Upper lobe of right lung (tissue), 1 donor: ENCODE measurements around the gene BPIFA3. TPM values are rescaled to one million over a fixed set of nuclear protein-coding genes. Genes with fewer than 3 reads are reported as not detected.

ENCODE experiments used
- ATAC-seq: fragments of 200-7000 bp; cut with Tn5 transposase; one replicate; pipeline ENCODE4 v1.9.1; 2020; ENCODE audit warnings: mild to moderate bottlenecking, moderate library complexity
- DNase-seq: peaks from one replicate; pipeline ENCODE4 v3.0.0-alpha.2; 2020
- H3K27ac ChIP-seq: fragments of 200-600 bp; one replicate; pipeline ENCODE4 v1.8.0; 2022
- H3K27me3 ChIP-seq: fragments of 200-600 bp; one replicate; pipeline ENCODE4 v1.8.0; 2022; ENCODE audit warnings: mild to moderate bottlenecking
- H3K36me3 ChIP-seq: fragments of 200-600 bp; one replicate; pipeline ENCODE4 v1.8.0; 2022
- H3K4me1 ChIP-seq: fragments of 200-600 bp; one replicate; pipeline ENCODE4 v1.8.0; 2022
- H3K4me3 ChIP-seq: fragments of 200-600 bp; one replicate; pipeline ENCODE4 v1.8.0; 2022; ENCODE audit warnings: mild to moderate bottlenecking
- H3K9me3 ChIP-seq: fragments of 200-600 bp; one replicate; pipeline ENCODE4 v1.8.0; 2022
- CTCF ChIP-seq: fragments of 200-600 bp; IDR thresholded peaks from one replicate; pipeline ENCODE4 v1.8.0; 2022; ENCODE audit warnings: antibody characterized with exemption
- intact Hi-C: fragments of 100-400 bp; cut with DNase I; formaldehyde crosslinking; loops from one replicate; pipeline ENCODE4 v1.11.0; 2022
- total RNA-seq: library from RNA; stranded (reverse); fragmentation: NEBNext Ultra II Directional; extraction: Animal tissue kit (Norgen Biotek cat#: 25700); gene quantifications from one replicate; pipeline ENCODE4 v1.2.1, GENCODE V29; 2021
- donor health status: DM: no; HTN: yes; CAD: no; lungs with severe emphysema.

Gene BPIFA3
- total RNA-seq, 1 donor from 2014 or later, result not detected

GRCh38 chr20:33202451-33202850 lies 14.7 kb upstream of the BPIFA3 start:
- H3K27me3 ChIP-seq, result peaks cover 2% of the 10 kb centered on the region
- no peak for TF ChIP-seq CTCF
- ATAC-seq (no peak), DNase-seq (no peak)
- intact Hi-C loops, result no loop called here
- no peaks in the 10 kb centered on the region for H3K9me3 ChIP-seq
- no peak overlapping the region for H3K27ac ChIP-seq
- no peak overlapping the region for H3K4me3 ChIP-seq
- H3K36me3 ChIP-seq, result no peaks in the 10 kb centered on the region
- no peaks in the 10 kb centered on the region for H3K4me1 ChIP-seq

GRCh38 chr20:33203444-33203843 lies 13.7 kb upstream of the BPIFA3 start:
- no peak overlapping the region for H3K4me3 ChIP-seq
- intact Hi-C loops, result no loop called here
- TF ChIP-seq CTCF, result no peak
- H3K27ac ChIP-seq, result no peak overlapping the region
- H3K9me3 ChIP-seq, result no peaks in the 10 kb centered on the region
- DNase-seq, result no peak
- no peak for ATAC-seq
- H3K36me3 ChIP-seq, result no peaks in the 10 kb centered on the region
- peaks cover 4% of the 10 kb centered on the region for H3K27me3 ChIP-seq
- H3K4me1 ChIP-seq, result no peaks in the 10 kb centered on the region

- H3K4me1 ChIP-seq, result no peaks in the 10 kb centered on the region
- peaks cover 4% of the 10 kb centered on the region for H3K27me3 ChIP-seq
- peak; percentile 82 for DNase-seq
- no peaks in the 10 kb centered on the region for H3K9me3 ChIP-seq
- peak; percentile 84 for ATAC-seq
- no peak overlapping the region for H3K27ac ChIP-seq
- H3K4me3 ChIP-seq, result no peak overlapping the region
- intact Hi-C loops, result no loop called here
- TF ChIP-seq CTCF, result no peak
- no peaks in the 10 kb centered on the region for H3K36me3 ChIP-seq
Measured at GRCh38 chr20:33209789-33210188, 7.4 kb upstream of the BPIFA3 start.

GRCh38 chr20:33210371-33210770 lies 6.8 kb upstream of the BPIFA3 start:
- DNase-seq, result no peak
- no peaks in the 10 kb centered on the region for H3K4me1 ChIP-seq
- no peak for ATAC-seq
- intact Hi-C loops, result no loop called here
- no peaks in the 10 kb centered on the region for H3K36me3 ChIP-seq
- H3K4me3 ChIP-seq, result no peak overlapping the region
- H3K27me3 ChIP-seq, result peaks cover 7% of the 10 kb centered on the region
- TF ChIP-seq CTCF, result no peak
- no peaks in the 10 kb centered on the region for H3K9me3 ChIP-seq
- no peak overlapping the region for H3K27ac ChIP-seq

GRCh38 chr20:33211817-33212424 lies 5.2 kb upstream of the BPIFA3 start:
- Histone ChIP-seq H3K9me3 (no peaks in the 10 kb centered on the region), H3K36me3 (no peaks in the 10 kb centered on the region), H3K4me1 (no peaks in the 10 kb centered on the region), H3K27me3 (peaks cover 13% of the 10 kb centered on the region), H3K27ac (no peak overlapping the region), H3K4me3 (no peak overlapping the region)
- ATAC-seq, result peak; percentile 90
- no peak for DNase-seq
- peak; percentile 44 for TF ChIP-seq CTCF
- intact Hi-C loops, result no loop called here

GRCh38 chr20:33224399-33224798 lies 7.2 kb downstream of the BPIFA3 start:
- no peaks in the 10 kb centered on the region for H3K9me3 ChIP-seq
- no peaks in the 10 kb centered on the region for H3K4me1 ChIP-seq
- ATAC-seq (no peak), DNase-seq (no peak)
- no peak overlapping the region for H3K27ac ChIP-seq
- H3K36me3 ChIP-seq, result no peaks in the 10 kb centered on the region
- TF ChIP-seq CTCF, result no peak
- intact Hi-C loops, result no loop called here
- no peaks in the 10 kb centered on the region for H3K27me3 ChIP-seq
- no peak overlapping the region for H3K4me3 ChIP-seq
